ENCODE measurements around the gene KLHL18. TPM values are rescaled to one million over a fixed set of nuclear protein-coding genes. Genes with fewer than 3 reads are reported as not detected.

The KLHL18 gene
- polyA plus RNA-seq, 1 donor from 2014 or later = 37.0 TPM

- Histone ChIP-seq H3K36me3 (ENCODE audit: insufficient read depth, low read length) (no peaks in the 10 kb centered on the region), H3F3A (ENCODE audit: insufficient read depth, low read length, poor library complexity, severe bottlenecking) (no peaks in the 10 kb centered on the region), H3K4me3 (ENCODE audit: low read length) (no peak overlapping the region), H3K27ac (ENCODE audit: low read length) (no peak overlapping the region), H3K79me2 (replicated peaks; ENCODE audit: insufficient read depth, low read length) (no peaks in the 10 kb centered on the region), H3K9ac (ENCODE audit: low read length) (no peak overlapping the region), H3K9me3 (ENCODE audit: low read length) (no peaks in the 10 kb centered on the region), H2AFZ (ENCODE audit: low read depth, low read length) (no peak overlapping the region), H3K9me2 (ENCODE audit: insufficient read depth, low read length) (no peaks in the 10 kb centered on the region), H3K4me2 (ENCODE audit: low read length) (no peak overlapping the region), H4K20me1 (ENCODE audit: insufficient read depth) (no peaks in the 10 kb centered on the region), H3K27me3 (ENCODE audit: insufficient read depth, low read depth, low read length) (no peaks in the 10 kb centered on the region)
- TF ChIP-seq RAD21 (conservative IDR thresholded peaks at IDR 0.05) = no peak
- TF ChIP-seq TAF1 (IDR thresholded peaks at IDR 0.05; ENCODE audit: low read depth) = no peak
- no peak for TF ChIP-seq POLR2AphosphoS5 (IDR thresholded peaks at IDR 0.05)
- TF ChIP-seq CTCF (IDR thresholded peaks at IDR 0.05; ENCODE audit: poor library complexity, severe bottlenecking) = no peak
- TF ChIP-seq MXI1 (conservative IDR thresholded peaks at IDR 0.05; ENCODE audit: poor library complexity, severe bottlenecking) = no peak
- no peak for TF ChIP-seq EP300 (conservative IDR thresholded peaks at IDR 0.05; ENCODE audit: poor library complexity, severe bottlenecking)
- TF ChIP-seq SMC3 (conservative IDR thresholded peaks at IDR 0.05; ENCODE audit: poor library complexity) = no peak
These were observed 38.1 kb upstream of the KLHL18 start for GRCh38 chr3:47244531-47245100.

- no peaks in the 10 kb centered on the region for H3K9me2 ChIP-seq (ENCODE audit: insufficient read depth, low read length)
- no peaks in the 10 kb centered on the region for H3K36me3 ChIP-seq (ENCODE audit: insufficient read depth, low read length)
- no peaks in the 10 kb centered on the region for H3F3A ChIP-seq (ENCODE audit: insufficient read depth, low read length, poor library complexity, severe bottlenecking)
- H3K27me3 ChIP-seq (ENCODE audit: insufficient read depth, low read depth, low read length) = no peaks in the 10 kb centered on the region
- no peak overlapping the region for H3K4me3 ChIP-seq (ENCODE audit: low read length)
- TF ChIP-seq RAD21 (conservative IDR thresholded peaks at IDR 0.05) (no peak), POLR2AphosphoS5 (IDR thresholded peaks at IDR 0.05) (no peak), EZH2 (IDR thresholded peaks at IDR 0.05; ENCODE audit: borderline replicate concordance, insufficient read depth, low read length, poor library complexity, severe bottlenecking) (no peak), EP300 (conservative IDR thresholded peaks at IDR 0.05; ENCODE audit: poor library complexity, severe bottlenecking) (no peak), CTCF (IDR thresholded peaks at IDR 0.05; ENCODE audit: poor library complexity, severe bottlenecking) (no peak), SMC3 (conservative IDR thresholded peaks at IDR 0.05; ENCODE audit: poor library complexity) (no peak), REST (IDR thresholded peaks at IDR 0.05; ENCODE audit: borderline replicate concordance) (no peak), TAF1 (IDR thresholded peaks at IDR 0.05; ENCODE audit: low read depth) (no peak), MXI1 (conservative IDR thresholded peaks at IDR 0.05; ENCODE audit: poor library complexity, severe bottlenecking) (no peak)
- H3K9me3 ChIP-seq (ENCODE audit: low read length) = no peaks in the 10 kb centered on the region
- H4K20me1 ChIP-seq (ENCODE audit: insufficient read depth) = no peaks in the 10 kb centered on the region
- H3K27ac ChIP-seq (ENCODE audit: low read length) = no peak overlapping the region
- H2AFZ ChIP-seq (ENCODE audit: low read depth, low read length) = no peak overlapping the region
- H3K4me2 ChIP-seq (ENCODE audit: low read length) = no peak overlapping the region
- no peak overlapping the region for H3K9ac ChIP-seq (ENCODE audit: low read length)
- H3K79me2 ChIP-seq (replicated peaks; ENCODE audit: insufficient read depth, low read length) = no peaks in the 10 kb centered on the region
These were observed 37.5 kb upstream of the KLHL18 start for GRCh38 chr3:47245271-47245670.
